ENCODE data around the gene HAUS8.

GRCh38 chr19:17048885-17049453 is 26.3 kb downstream of the HAUS8 start:
- TF ChIP-seq POLR2AphosphoS5 (IDR thresholded peaks at IDR 0.05) (no peak), EP300 (IDR thresholded peaks at IDR 0.05; ENCODE audit: low read depth) (no peak), POLR2A (IDR thresholded peaks at IDR 0.05) (no peak)
- TF ChIP-seq, protein P1, sequence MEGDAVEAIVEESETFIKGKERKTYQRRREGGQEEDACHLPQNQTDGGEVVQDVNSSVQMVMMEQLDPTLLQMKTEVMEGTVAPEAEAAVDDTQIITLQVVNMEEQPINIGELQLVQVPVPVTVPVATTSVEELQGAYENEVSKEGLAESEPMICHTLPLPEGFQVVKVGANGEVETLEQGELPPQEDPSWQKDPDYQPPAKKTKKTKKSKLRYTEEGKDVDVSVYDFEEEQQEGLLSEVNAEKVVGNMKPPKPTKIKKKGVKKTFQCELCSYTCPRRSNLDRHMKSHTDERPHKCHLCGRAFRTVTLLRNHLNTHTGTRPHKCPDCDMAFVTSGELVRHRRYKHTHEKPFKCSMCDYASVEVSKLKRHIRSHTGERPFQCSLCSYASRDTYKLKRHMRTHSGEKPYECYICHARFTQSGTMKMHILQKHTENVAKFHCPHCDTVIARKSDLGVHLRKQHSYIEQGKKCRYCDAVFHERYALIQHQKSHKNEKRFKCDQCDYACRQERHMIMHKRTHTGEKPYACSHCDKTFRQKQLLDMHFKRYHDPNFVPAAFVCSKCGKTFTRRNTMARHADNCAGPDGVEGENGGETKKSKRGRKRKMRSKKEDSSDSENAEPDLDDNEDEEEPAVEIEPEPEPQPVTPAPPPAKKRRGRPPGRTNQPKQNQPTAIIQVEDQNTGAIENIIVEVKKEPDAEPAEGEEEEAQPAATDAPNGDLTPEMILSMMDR (IDR thresholded peaks at IDR 0.05): no peak
